HEK293 (cell line): ENCODE data around the gene PFN2.

Experiments used
- CTCF ChIA-PET: fragments of 350-600 bp; formaldehyde crosslinking; extraction: SDS; loops from one replicate; lab custom pipeline; 2021; ENCODE audit warnings: antibody characterized with exemption; lab: Yijun Ruan, JAX
- POLR2A ChIA-PET: fragments of 300-600 bp; formaldehyde crosslinking; extraction: SDS; loops from one replicate; lab custom pipeline; 2020; ENCODE audit warnings: antibody characterized with exemption, inconsistent platforms; lab: Yijun Ruan, JAX
- H3K27ac ChIP-seq: fragments of 200-500 bp; sonication (Bioruptor generic); 2 replicates; pipeline ENCODE4 v1.5.1; 2014; ENCODE audit warnings: low read depth, low read length, control low read depth, inconsistent platforms; ENCODE audit errors: extremely low read depth
- H3K36me3 ChIP-seq, 2 experiments: fragments of 200-500 bp in 1 of 2; sonication (Bioruptor generic) in 1 of 2; 1 replicate in 1 of 2; 2 replicates in 1 of 2; pipeline ENCODE4 v1.5.1; 2014 to 2017; ENCODE audit warnings: inconsistent platforms in 2 of 2, low read length in 2 of 2; ENCODE audit not compliant: control insufficient read depth in 2 of 2, insufficient read depth in 1 of 2
- H3K4me1 ChIP-seq: fragments of 200-500 bp; sonication (Bioruptor generic); 2 replicates; pipeline ENCODE4 v1.5.1; 2014; ENCODE audit warnings: mild to moderate bottlenecking, low read length, inconsistent platforms; ENCODE audit not compliant: control insufficient read depth, insufficient read depth
- H3K4me3 ChIP-seq: 2 replicates; pipeline ENCODE4 v1.5.1; 2011; ENCODE audit warnings: low read depth, mild to moderate bottlenecking, control low read depth, low read length, moderate library complexity
- H3K9me3 ChIP-seq: fragments of 200-500 bp; sonication (Bioruptor generic); 2 replicates; pipeline ENCODE4 v1.5.1; 2014; ENCODE audit warnings: low read depth, low read length, inconsistent platforms; ENCODE audit not compliant: control insufficient read depth, insufficient read depth
- KLF10 ChIP-seq: fragments of 450-650 bp; IDR thresholded peaks from 2 replicates; pipeline ENCODE4 v1.5.1; 2018; ENCODE audit warnings: missing biosample characterization, mild to moderate bottlenecking, missing genetic modification characterization
- ZFHX2 ChIP-seq: fragments of 450-650 bp; formaldehyde crosslinking; conservative IDR thresholded peaks from 2 replicates; pipeline ENCODE4 v1.5.1; 2016; ENCODE audit warnings: missing biosample characterization, missing genetic modification characterization
- ZNF132 ChIP-seq: fragments of 450-650 bp; formaldehyde crosslinking; IDR thresholded peaks from 2 replicates; pipeline ENCODE4 v1.5.1; 2017; ENCODE audit warnings: missing biosample characterization, missing genetic modification characterization, borderline replicate concordance
- ZNF140 ChIP-seq: fragments of 450-650 bp; formaldehyde crosslinking; IDR thresholded peaks from 2 replicates; pipeline ENCODE4 v1.5.1; 2016; ENCODE audit warnings: missing biosample characterization, missing genetic modification characterization
- ZNF146 ChIP-seq: fragments of 450-650 bp; formaldehyde crosslinking; IDR thresholded peaks from 2 replicates; pipeline ENCODE4 v1.5.1; 2016; ENCODE audit warnings: missing biosample characterization, missing genetic modification characterization
- ZNF202 ChIP-seq: fragments of 450-650 bp; formaldehyde crosslinking; IDR thresholded peaks from 2 replicates; pipeline ENCODE4 v1.5.1; 2016; ENCODE audit warnings: missing biosample characterization, missing genetic modification characterization, borderline replicate concordance
- ZNF335 ChIP-seq: fragments of 450-650 bp; formaldehyde crosslinking; conservative IDR thresholded peaks from 2 replicates; pipeline ENCODE4 v1.5.1; 2016; ENCODE audit warnings: missing biosample characterization, missing genetic modification characterization
- ZNF623 ChIP-seq: fragments of 450-650 bp; formaldehyde crosslinking; IDR thresholded peaks from 2 replicates; pipeline ENCODE4 v1.5.1; 2016; ENCODE audit warnings: missing biosample characterization, missing genetic modification characterization
- ZNF768 ChIP-seq: fragments of 450-650 bp; formaldehyde crosslinking; IDR thresholded peaks from 2 replicates; pipeline ENCODE4 v1.5.1; 2018; ENCODE audit warnings: missing biosample characterization, mild to moderate bottlenecking, missing genetic modification characterization
- ZNF785 ChIP-seq: fragments of 450-650 bp; formaldehyde crosslinking; IDR thresholded peaks from 2 replicates; pipeline ENCODE4 v1.5.1; 2016; ENCODE audit warnings: missing biosample characterization, missing genetic modification characterization
- TF ChIP-seq, protein P1 (sequence below): fragments of 450-650 bp; formaldehyde crosslinking; IDR thresholded peaks from 2 replicates; pipeline ENCODE4 v1.5.1; 2017; ENCODE audit warnings: missing biosample characterization, missing genetic modification characterization
- TF ChIP-seq, protein P2 (sequence below): fragments of 450-650 bp; formaldehyde crosslinking; IDR thresholded peaks from 2 replicates; pipeline ENCODE4 v1.5.1; 2016; ENCODE audit warnings: missing biosample characterization, missing genetic modification characterization, low read depth
- TF ChIP-seq, protein P3 (sequence below): sonication (generic); formaldehyde crosslinking; IDR thresholded peaks from 2 replicates; pipeline ENCODE4 v1.8.1; 2022; ENCODE audit warnings: mild to moderate bottlenecking, moderate library complexity, missing genetic modification reagents
- TF ChIP-seq, protein P4 (sequence below): fragments of 450-650 bp; formaldehyde crosslinking; IDR thresholded peaks from 2 replicates; pipeline ENCODE4 v1.5.1; 2016; ENCODE audit warnings: missing biosample characterization, missing genetic modification characterization
- TF ChIP-seq, protein P5 (sequence below): fragments of 450-650 bp; formaldehyde crosslinking; IDR thresholded peaks from 2 replicates; pipeline ENCODE4 v1.5.1; 2016; ENCODE audit warnings: missing biosample characterization, missing genetic modification characterization

PFN2 gene

DNA sequence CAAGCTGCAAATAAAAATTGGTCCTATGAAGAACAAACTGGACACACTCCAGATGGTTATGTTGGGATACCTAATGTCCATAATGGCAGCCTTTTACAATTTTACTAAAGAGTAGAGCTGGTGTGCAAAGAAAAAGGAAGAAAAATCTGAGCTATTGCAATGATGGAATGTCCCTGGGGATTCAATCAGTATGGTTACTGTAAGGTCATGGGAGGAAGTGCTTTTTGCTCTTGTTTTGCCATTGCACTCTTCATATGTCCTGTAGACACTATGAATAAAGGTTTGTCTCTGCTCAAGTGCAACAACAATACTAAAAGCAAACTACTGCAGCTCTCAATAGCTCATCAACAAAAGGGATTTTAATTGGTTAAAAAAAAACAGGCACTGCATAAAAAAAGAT, 5.4 kb downstream of the PFN2 start (continued):
- TF ChIP-seq, protein P1, sequence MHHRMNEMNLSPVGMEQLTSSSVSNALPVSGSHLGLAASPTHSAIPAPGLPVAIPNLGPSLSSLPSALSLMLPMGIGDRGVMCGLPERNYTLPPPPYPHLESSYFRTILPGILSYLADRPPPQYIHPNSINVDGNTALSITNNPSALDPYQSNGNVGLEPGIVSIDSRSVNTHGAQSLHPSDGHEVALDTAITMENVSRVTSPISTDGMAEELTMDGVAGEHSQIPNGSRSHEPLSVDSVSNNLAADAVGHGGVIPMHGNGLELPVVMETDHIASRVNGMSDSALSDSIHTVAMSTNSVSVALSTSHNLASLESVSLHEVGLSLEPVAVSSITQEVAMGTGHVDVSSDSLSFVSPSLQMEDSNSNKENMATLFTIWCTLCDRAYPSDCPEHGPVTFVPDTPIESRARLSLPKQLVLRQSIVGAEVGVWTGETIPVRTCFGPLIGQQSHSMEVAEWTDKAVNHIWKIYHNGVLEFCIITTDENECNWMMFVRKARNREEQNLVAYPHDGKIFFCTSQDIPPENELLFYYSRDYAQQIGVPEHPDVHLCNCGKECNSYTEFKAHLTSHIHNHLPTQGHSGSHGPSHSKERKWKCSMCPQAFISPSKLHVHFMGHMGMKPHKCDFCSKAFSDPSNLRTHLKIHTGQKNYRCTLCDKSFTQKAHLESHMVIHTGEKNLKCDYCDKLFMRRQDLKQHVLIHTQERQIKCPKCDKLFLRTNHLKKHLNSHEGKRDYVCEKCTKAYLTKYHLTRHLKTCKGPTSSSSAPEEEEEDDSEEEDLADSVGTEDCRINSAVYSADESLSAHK (tag by site-specific recombination), result no peak
- TF ChIP-seq ZNF146 (tag by site-specific recombination) (no peak), ZFHX2 (tag by site-specific recombination) (no peak), KLF10 (tag by site-specific recombination) (no peak), ZNF335 (tag by site-specific recombination) (no peak)
- TF ChIP-seq, protein P2, sequence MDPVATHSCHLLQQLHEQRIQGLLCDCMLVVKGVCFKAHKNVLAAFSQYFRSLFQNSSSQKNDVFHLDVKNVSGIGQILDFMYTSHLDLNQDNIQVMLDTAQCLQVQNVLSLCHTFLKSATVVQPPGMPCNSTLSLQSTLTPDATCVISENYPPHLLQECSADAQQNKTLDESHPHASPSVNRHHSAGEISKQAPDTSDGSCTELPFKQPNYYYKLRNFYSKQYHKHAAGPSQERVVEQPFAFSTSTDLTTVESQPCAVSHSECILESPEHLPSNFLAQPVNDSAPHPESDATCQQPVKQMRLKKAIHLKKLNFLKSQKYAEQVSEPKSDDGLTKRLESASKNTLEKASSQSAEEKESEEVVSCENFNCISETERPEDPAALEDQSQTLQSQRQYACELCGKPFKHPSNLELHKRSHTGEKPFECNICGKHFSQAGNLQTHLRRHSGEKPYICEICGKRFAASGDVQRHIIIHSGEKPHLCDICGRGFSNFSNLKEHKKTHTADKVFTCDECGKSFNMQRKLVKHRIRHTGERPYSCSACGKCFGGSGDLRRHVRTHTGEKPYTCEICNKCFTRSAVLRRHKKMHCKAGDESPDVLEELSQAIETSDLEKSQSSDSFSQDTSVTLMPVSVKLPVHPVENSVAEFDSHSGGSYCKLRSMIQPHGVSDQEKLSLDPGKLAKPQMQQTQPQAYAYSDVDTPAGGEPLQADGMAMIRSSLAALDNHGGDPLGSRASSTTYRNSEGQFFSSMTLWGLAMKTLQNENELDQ (tag by site-specific recombination), result no peak

DNA sequence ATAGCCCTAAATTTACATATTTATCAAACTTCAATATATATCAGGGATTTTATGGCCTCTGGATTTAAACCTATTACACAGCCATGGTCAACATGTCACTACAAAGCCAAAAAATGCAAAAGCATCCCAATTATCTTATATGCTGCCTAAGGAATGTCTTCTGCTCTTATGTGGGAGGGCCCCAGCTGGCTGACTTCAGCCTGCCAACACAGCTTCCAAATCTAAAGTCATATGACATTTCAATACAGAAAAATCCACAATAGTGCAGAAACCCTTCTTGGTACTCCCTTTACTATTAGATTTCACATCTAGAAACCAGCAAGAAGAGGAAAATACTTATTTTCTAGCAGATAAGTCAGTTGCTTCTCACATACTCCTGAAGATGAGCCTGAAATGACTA, 6.4 kb downstream of the PFN2 start:
- ChIA-PET POLR2A (no interaction called here), CTCF (interaction anchor here (0.6 to 0.9 kb wide), 2 partner anchors 211 to 220 kb away, joined by 3 read pairs; no protein-coding TSS in a partner anchor)
- H3K27ac ChIP-seq, result no peak overlapping the region
- no peaks in the 10 kb centered on the region for H3K9me3 ChIP-seq
- no peaks in the 10 kb centered on the region; the same call in 1 of the 2 replicates for H3K4me1 ChIP-seq
- TF ChIP-seq ZNF768 (no peak), ZNF202 (tag by site-specific recombination) (no peak)
- peaks cover 0 to 52% of the 10 kb centered on the region in 2 experiments; a peak in 2 of 3 replicates for H3K36me3 ChIP-seq
- no peak overlapping the region for H3K4me3 ChIP-seq

DNA sequence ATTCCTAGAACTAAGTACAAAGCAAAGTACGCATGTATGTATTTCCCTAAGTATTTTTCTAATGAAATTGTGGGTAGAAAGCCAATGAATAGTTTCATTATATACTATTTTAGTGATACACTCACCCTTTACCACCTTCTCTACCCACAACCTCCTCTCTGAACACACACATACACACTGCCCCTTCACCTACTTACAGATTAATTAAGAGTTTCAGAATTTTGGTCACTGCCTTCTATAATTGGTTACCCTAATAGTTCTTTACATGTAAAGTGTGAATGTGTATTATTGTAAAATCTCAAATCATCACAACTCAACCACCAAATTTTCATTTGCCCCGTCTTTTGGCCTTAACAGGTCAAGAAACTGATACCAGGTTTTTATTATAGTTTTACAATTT, 7.2 kb downstream of the PFN2 start:
- Histone ChIP-seq H3K4me3 (no peak overlapping the region), H3K9me3 (no peaks in the 10 kb centered on the region), H3K4me1 (no peaks in the 10 kb centered on the region; the same call in 1 of the 2 replicates), H3K36me3 (peaks cover 0 to 52% of the 10 kb centered on the region in 2 experiments; a peak in 2 of 3 replicates), H3K27ac (no peak overlapping the region)
- TF ChIP-seq ZNF623 (no peak), ZNF785 (tag by site-specific recombination) (no peak), ZNF132 (tag by site-specific recombination) (no peak), ZNF140 (tag by site-specific recombination) (no peak)
- TF ChIP-seq, protein P3, sequence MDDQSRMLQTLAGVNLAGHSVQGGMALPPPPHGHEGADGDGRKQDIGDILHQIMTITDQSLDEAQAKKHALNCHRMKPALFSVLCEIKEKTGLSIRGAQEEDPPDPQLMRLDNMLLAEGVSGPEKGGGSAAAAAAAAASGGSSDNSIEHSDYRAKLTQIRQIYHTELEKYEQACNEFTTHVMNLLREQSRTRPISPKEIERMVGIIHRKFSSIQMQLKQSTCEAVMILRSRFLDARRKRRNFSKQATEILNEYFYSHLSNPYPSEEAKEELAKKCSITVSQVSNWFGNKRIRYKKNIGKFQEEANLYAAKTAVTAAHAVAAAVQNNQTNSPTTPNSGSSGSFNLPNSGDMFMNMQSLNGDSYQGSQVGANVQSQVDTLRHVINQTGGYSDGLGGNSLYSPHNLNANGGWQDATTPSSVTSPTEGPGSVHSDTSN (CRISPR knock-in tag), result no peak
- TF ChIP-seq, protein P4, sequence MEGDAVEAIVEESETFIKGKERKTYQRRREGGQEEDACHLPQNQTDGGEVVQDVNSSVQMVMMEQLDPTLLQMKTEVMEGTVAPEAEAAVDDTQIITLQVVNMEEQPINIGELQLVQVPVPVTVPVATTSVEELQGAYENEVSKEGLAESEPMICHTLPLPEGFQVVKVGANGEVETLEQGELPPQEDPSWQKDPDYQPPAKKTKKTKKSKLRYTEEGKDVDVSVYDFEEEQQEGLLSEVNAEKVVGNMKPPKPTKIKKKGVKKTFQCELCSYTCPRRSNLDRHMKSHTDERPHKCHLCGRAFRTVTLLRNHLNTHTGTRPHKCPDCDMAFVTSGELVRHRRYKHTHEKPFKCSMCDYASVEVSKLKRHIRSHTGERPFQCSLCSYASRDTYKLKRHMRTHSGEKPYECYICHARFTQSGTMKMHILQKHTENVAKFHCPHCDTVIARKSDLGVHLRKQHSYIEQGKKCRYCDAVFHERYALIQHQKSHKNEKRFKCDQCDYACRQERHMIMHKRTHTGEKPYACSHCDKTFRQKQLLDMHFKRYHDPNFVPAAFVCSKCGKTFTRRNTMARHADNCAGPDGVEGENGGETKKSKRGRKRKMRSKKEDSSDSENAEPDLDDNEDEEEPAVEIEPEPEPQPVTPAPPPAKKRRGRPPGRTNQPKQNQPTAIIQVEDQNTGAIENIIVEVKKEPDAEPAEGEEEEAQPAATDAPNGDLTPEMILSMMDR, result no peak
- TF ChIP-seq, protein P5, sequence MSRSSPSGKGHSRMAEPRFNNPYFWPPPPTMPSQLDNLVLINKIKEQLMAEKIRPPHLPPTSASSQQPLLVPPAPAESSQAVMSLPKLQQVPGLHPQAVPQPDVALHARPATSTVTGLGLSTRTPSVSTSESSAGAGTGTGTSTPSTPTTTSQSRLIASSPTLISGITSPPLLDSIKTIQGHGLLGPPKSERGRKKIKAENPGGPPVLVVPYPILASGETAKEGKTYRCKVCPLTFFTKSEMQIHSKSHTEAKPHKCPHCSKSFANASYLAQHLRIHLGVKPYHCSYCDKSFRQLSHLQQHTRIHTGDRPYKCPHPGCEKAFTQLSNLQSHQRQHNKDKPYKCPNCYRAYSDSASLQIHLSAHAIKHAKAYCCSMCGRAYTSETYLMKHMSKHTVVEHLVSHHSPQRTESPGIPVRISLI (tag by site-specific recombination), result no peak
- CTCF ChIA-PET, result interaction anchor here (0.9 to 1.3 kb wide), 2 partner anchors 214 to 221 kb away, joined by 3 read pairs; no protein-coding TSS in a partner anchor
- POLR2A ChIA-PET, result no interaction called here
